Adrenal gland (tissue), 5 donors: ENCODE data around the gene PRDM16.

Experiments used
- POLR2A ChIP-seq, 2 donors: fragments of 450-650 bp; IDR thresholded peaks; one replicate each; pipeline ENCODE4 v1.6.1; 2017; ENCODE audit warnings: antibody characterized with exemption in 2 of 2, mild to moderate bottlenecking in 2 of 2, moderate library complexity in 1 of 2
- TF ChIP-seq, protein P1 (sequence below), 6 experiments: fragments of 450-650 bp in 4 of 6; fragments of 200-600 bp in 2 of 6; sonication (generic) in 1 of 6; IDR thresholded peaks; 1 replicate in 5 of 6; 2 replicates in 1 of 6; pipeline versions ENCODE4 v1.5.1 to v1.8.0; 2016 to 2021; ENCODE audit warnings: antibody characterized with exemption in 6 of 6, mild to moderate bottlenecking in 2 of 6, moderate library complexity in 1 of 6
- donor health status: DM: no; HTN: no; CAD: no.

DNA sequence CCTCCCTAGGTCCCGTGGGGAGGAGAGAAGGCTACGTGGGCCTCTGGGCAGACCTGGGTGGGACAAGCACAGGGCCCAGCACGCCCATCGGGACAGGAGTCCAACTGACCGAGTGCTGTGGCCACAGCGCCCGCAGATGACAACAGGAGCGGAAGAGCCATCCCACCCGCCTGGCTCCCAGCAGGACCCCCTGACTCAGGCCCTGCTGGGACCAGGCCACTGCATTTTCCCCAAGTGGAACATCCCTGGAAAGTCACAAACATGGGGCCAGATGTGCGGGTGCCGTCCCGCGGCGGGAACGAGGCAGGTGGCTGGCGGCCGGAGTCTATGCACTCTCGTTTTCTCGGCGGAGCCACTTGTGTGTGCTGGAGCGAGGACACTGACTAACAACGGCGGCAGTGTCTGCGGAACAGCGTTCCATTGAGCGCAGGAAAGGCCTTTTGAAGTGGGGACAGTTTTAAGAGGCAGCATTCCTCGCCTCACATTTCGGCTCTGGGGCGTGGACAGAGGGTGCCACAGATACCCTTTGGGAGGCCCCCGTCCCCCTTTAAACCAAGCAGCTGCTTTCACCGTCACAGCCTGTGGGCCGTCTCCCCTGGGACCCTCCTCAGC lies 291.7 kb downstream of the PRDM16 start:
- TF ChIP-seq, protein P1, sequence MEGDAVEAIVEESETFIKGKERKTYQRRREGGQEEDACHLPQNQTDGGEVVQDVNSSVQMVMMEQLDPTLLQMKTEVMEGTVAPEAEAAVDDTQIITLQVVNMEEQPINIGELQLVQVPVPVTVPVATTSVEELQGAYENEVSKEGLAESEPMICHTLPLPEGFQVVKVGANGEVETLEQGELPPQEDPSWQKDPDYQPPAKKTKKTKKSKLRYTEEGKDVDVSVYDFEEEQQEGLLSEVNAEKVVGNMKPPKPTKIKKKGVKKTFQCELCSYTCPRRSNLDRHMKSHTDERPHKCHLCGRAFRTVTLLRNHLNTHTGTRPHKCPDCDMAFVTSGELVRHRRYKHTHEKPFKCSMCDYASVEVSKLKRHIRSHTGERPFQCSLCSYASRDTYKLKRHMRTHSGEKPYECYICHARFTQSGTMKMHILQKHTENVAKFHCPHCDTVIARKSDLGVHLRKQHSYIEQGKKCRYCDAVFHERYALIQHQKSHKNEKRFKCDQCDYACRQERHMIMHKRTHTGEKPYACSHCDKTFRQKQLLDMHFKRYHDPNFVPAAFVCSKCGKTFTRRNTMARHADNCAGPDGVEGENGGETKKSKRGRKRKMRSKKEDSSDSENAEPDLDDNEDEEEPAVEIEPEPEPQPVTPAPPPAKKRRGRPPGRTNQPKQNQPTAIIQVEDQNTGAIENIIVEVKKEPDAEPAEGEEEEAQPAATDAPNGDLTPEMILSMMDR (IDR thresholded peaks at IDR 0.05): no peak
- TF ChIP-seq POLR2A (IDR thresholded peaks at IDR 0.05): no peak
